ENCODE data around the gene ARHGAP22.
"Not testable (repeated sequence)": the region's sequence is repeated elsewhere in the genome, so short reads cannot be mapped to it uniquely, and the experiment has no call there.

The ARHGAP22 gene, protein sequence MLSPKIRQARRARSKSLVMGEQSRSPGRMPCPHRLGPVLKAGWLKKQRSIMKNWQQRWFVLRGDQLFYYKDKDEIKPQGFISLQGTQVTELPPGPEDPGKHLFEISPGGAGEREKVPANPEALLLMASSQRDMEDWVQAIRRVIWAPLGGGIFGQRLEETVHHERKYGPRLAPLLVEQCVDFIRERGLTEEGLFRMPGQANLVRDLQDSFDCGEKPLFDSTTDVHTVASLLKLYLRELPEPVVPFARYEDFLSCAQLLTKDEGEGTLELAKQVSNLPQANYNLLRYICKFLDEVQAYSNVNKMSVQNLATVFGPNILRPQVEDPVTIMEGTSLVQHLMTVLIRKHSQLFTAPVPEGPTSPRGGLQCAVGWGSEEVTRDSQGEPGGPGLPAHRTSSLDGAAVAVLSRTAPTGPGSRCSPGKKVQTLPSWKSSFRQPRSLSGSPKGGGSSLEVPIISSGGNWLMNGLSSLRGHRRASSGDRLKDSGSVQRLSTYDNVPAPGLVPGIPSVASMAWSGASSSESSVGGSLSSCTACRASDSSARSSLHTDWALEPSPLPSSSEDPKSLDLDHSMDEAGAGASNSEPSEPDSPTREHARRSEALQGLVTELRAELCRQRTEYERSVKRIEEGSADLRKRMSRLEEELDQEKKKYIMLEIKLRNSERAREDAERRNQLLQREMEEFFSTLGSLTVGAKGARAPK
- total RNA-seq = 2.4 to 9.0 reads per million in 2 donors

DNA sequence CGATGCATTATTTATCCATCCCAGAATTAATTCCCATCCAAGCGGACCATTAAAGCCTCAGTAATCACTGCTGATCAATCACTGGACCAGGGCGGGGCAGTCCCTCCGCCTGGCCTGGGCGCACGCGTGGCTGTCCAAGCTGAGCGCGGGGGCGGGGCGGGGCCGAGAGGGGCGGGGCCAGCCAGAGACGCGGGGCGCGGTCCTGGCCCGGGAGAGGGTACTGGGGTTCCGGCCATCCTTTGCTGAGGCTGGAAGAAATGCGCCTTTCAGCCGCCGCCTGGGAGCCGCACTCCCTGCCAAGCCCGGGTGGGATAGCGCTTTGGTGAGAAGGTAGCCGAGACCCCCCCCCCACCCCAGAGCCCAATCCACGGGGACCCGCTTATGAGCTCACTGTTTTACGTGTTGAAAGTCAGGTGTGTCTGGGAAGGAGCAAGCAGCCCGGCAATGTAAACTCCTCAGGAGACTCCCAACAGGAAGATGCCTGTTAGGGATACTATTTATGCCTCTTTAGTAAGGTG lies at the start of gene ARHGAP22:
Gene ARHGAP22 (minus strand): TSS at position 83 of the 518 bp plus-strand sequence. CDS start 277 bp downstream, outside the sequence.
- no peak for DNase-seq

DNA sequence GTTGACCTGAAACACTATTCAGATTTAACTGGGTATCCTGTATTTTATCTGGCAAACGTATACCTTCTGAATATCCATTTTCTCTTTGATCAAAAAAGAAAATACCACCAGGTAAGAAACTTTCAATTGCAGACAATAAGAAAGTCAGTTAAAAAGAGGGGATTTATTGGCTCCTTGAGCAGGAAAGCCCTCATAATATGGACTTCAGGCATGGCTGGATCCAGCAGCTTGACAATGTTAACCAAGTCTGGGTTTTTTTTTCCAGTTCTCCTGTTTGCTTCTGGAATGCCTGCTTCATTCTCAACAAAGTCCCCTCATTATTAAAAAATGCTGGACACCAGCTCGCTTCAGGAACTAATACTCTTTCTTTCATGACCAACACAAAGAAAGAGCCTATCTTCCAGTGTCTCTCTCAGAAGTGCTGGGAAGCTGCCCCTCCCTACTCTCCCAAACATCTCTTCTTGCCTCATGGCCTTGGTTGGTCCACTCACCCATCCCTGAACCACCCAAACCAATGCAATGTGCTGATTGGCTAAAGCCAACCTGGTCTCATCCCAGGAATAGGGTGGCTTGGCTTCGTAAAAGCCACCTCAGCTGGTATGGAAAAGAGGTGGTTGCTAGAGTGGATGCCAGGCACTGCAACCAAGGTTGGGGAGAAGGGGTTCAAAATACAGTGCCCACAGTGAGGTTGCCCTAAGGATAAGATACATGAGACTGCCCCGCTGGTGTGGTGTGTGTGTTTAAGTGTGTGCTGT lies 49.2 kb upstream of the ARHGAP22 start:
- DNase-seq = no peak

DNA sequence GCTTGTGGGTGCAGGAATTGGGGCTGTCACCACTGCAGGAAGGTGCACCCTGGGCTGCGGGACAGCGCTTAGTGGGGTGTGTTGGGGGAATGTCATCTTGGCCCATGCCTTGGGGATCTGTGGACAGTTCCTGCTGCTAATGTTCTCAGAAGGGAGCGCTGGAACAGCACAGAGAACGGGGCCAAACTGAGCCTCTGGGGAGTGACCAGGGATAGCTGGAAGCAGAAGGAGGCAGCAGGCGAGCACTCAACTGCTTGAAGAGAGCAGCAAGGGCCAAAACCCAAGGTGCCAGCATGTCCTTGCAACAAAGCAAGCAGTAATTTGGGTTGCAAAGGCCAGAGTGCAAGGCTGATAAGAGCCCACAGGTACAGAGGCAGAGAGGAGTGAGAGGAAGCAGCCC lies 48.5 kb upstream of the ARHGAP22 start:
- DNase-seq = no peak

DNA sequence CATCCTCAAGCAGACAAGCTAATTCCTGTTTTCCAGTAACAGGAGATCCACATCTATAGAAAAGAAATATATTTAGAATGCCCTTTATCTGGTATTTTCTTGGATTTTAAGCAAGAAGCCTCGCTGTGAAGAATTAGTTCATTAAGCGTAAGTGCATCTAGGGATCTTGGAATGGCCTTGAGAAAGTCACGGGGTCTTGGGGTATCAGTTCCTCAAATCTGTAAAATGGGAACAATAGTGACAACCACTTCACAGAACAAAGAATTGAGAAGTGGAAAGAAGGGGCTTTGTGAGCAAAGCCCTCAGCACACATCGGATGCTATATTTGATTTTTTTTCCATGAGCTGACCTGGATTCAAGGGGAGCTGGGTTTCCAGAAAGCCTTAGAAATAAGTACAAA lies 47.5 kb upstream of the ARHGAP22 start:
- DNase-seq = no peak

DNA sequence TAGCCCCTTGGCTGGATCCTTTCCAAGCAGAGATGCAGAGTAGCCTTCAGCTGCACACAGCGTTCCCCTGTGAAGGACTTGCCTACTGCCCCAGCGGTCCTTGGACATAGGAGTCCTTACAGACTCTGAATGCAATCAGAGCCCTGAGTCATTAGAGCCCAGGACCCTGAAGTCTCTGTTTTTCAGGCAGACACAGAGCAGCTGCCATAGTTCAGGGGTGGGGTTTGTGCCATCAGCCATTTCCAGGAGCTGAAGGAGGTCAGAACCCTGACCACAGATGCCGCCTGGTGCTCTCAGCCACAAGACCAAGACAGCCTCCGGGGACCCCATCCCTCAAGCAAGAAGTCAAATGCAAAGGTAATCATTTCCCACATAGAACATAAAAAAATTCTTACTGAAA lies 47.0 kb upstream of the ARHGAP22 start:
- no peak for DNase-seq

DNA sequence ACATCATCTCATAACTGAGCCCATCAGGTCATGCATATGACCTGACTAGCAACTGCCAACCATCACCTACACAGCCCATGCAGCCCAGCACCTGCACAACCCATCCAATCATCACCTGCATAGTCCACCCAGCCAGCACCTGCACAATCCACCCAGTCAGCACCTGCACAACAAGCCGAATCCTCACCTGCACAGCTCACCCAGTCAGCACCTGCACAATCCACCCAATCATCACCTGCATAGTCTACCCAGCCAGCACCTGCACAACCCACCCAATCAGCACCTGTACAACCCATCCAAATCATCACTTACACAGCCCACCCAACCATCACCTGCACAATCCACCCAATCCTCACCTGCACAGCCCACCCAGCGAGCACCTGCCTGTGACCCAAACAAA lies 46.4 kb upstream of the ARHGAP22 start:
- no peak for DNase-seq

DNA sequence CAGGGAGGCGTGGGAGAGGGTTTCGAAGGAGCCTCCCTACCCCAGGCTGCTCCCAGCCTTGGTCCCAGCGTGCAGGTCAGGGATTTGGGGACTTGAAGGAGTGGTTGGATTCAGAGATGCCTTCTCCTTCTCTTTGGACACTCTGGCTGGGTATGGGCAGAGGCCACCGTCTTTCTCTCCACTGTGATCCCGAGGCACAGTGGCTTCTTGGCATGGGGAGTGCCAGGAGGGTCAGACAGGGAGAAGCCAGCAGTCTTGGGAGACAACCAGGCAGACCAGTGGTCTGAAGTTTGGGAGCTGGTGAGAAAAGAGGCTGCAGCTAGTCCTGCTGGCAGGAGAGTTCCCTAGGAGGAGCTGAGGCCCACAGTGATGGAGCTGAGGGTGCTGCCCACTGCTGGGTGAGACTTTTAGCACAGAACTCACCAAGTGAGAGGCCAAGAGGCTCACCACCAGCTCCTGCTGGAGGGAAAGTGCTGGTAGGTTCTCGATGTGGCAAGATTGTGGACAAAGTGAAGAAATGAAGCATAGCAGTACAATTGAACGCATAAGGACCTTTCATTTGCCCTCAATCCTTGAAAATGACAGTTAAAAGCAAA lies 44.6 kb upstream of the ARHGAP22 start:
- DNase-seq = no peak

DNA sequence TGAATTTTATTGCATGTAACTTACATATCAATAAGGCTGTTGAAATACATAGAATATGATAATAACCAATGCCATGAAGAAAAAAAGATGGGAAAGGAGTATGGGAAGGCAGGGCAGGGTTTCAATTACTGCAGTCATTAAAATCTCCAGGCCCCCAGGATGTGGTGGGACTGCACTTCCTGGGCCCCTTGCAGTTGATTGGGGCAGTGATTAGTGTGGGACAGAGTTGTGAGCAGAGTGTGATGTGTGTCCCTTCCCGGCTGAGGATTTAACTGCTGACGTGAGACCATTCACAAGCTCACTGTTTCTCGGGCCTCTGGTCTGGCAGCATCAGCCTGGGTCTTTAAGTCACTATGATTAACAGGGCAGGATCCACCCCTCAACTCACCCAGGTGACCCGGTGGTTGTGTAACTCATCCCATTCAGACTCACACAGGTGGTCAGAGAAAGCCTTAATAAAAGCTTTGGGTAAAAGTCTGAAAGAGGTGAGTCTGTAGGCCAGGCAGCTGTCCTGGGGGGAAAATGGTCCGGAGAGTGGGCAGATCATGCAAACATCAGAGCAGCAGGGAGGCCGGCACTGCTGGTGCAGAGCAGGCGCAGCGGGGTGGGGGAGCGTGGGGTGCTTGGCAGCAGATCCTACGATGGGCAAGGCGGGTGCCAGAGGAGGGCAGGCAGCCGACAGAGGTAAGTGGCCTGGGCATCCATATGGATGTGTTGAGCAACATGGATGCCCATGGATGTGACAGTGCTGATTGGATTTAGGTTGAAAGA lies 43.5 kb upstream of the ARHGAP22 start:
- DNase-seq = no peak

DNA sequence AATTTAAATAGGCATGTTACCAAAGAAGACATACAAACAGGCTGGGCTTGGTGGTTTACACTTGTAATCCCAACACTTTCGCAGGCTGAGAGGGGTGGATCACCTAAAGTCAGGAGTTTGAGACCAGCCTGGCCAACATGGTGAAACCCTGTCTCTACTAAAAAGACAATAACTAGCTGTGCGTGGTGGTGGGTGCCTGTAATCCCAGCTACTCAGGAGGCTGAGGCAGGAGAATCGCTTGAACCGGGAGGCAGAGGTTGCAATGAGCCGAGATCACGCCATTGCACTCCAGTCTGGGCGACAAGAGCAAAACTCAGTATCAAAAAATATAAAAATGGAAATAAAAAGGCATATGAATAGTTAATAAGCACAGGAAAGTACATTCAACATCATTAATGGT lies 42.2 kb upstream of the ARHGAP22 start:
- DNase-seq = not testable (repeated sequence)

DNA sequence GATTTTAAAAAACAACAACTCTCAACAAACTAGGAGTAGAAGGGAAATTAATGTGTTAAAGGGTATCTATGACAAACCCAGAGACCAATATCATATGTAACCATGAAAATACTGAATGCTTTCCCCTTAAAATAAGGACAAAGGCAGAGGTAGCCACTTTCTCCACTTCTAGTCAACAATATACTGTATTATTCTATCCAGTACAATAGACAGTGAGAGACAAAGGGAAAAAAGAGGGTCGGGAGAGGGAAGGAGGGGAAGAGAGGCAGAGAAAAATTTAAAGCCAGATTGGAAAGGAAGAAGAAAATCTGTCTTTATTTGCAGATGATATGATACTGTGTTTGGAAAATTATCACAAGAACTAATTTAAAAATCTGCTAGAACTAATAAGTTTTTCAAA lies 40.7 kb upstream of the ARHGAP22 start:
- no peak for DNase-seq

DNA sequence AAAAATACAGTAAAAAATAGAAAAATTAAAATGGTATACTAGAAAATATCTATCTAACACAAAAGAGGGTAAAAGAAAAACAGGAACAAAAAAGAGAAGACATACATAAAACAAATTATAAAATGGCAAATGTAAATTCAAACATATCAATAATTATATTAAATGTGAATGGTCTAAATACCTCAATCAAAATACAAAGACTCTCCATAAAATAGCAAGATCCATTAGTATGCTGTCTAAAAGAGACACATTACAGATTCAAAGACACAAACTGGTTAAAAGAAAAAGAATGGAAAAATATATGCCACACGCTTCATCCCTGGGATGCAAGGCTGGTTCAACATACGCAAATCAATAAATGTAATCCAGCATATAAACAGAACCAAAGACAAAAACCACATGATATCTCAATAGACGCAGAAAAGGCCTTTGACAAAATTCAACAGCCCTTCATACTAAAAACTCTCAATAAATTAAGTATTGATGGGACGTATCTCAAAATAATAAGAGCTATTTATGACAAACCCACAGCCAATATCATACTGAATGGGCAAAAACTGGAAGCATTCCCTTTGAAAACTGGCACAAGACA lies 36.3 kb upstream of the ARHGAP22 start:
- not testable (repeated sequence) for DNase-seq

DNA sequence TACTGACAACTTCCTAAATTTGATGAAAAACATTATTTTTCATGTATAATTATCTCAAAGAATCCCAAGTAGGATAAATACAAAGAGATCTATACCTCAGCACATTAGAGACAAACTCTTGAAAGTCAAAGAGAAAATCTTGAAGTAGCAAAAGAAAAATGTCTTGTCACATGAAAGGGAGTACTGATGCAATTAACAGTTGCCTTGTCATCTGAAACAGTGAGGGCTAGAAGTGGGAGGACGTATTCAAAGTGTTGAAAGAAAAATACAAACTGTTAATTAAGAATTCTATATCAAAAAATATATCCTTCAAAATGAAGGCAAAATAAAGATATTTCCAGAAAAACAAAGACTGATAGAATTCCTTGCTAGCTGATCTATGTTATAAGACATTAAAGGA lies 35.5 kb upstream of the ARHGAP22 start:
- DNase-seq = no peak

DNA sequence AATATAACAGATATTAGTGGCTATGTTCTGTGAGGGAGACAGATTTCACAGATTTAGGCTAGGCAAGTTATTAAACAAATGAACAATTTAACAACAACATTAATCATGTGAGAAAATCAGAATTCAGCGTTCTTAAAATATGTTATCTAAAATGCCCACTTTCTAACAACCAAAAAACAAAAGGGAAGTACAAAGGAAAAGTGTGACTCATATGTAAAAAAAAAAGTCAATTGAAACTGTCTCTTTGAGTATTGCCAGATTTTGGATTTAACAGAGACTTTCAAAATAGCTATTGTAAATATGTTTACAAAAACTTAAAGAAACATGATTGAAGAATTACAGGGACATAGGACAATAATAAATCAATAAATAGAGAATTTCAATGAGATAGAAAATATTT lies 34.8 kb upstream of the ARHGAP22 start:
- DNase-seq = no peak

DNA sequence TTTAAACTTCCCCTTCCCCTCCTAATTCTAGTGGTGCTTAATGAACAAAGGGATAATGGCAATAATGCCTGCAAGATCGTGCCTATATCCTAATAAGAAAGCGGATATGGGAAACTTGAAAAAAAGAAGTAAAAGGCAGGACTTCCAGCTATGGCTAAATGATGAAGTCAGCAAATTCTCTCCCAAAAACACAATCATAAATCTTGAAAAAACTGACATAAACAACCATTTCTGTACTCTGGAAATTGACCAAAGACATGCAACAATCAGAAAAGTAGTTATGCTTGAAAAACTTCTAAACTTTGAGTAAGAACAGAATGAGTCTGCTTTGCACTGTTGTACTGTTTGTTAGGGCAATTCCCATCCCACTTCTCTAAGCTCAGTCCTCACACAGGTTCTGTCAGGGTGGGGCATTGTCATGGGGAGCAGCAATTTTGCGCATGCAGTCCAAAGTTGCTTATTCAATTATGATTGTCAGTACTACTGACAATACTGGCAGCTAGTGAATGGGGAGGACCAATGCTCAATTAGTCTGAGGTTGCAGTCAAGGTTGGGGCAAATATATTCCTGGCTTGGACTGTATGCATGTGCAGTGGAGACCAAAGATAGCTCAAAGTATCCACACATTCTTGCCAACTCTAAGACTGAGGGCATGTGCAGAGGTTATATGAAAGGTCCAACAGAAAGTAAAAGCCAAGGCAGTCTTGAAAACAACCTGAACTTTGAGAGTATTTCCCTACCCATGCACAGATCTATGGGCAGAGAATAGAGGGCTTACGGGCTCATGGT lies 34.1 kb upstream of the ARHGAP22 start:
- DNase-seq = no peak

DNA sequence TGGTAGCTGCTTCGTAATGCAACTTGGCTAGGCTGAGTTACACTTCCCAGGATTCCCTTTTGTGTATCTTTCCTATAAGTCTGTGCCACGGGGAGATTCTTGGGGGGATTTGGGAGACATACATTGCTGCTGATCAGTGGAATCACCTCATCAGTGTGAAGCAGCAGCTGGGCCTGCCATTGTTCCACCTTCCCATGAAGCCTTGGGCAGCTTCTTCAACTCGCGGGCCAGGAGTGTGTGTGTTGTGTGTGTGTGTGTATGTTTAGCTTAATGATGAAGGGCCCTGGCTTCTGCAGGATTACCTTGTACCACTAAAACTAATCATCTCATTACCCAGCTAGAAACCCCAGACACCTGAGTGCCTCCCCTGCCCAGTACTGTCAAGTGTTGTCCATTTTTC lies 33.3 kb upstream of the ARHGAP22 start:
- DNase-seq = no peak

DNA sequence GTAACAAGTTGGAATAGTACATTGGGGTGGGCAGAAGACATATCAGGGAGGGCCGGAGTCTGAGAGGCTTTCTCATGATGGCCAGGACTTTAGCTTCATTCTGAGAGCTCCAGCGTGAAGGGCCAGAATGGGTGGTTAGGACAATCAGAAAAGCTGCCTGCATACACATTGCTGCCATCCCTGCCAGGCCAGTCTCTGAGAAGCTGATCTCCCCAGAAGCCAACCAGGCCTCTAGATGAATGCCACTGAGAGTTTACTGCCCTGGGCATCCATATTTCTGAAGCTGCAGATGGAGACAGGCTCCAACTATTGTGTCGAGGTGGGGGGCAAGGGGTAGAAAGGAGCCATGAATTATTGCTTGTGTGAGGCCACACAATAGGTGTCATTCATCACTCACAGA lies 32.0 kb upstream of the ARHGAP22 start:
- DNase-seq = no peak

DNA sequence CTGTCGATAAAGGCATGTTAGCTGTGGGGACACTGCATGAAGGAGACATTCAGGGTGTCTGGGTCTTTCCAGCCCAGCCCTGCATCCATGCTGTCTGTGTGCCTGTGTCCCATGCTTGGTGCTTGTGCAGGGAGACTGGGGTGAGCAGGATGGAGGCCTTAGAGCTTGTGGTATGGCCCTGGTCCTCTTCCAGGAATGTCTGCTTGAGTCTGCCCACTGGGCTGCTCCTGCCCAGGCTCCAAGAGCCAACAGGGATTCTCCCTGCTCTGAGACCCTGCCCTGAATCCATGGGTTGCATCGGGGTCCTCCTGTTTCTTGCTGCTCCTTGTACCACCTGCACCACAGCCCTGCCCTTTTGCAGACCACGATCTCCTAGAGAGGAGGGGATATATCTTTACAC lies 31.4 kb upstream of the ARHGAP22 start:
- DNase-seq = no peak

DNA sequence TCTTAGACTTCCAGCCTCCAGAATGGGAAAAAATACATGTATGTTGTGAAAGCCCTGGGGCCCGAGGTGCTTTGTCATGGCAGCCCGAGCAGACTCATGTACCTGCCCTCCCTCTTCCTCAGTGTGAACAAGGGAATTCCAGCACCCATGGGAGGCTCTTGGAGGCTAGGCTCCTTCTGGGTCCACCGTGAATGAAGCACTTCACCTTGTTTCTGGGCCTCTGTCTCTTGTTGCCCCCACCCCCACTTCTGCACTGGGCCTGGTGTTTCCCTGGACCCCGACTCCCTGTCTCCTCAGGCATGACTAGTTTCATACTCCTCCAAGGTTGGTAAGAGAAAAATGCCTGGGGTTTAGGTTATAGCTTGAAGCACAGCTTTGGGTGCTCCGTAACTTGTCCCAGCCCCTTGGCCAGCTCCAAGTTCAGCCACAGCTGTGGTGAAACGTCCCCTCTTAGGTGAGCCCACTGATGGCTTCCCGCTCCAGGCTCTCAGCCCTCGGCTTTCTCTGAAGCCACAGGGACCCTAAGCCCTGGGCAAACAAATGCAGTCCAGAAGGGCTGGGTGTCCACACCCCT lies 30.2 kb upstream of the ARHGAP22 start:
- no peak for DNase-seq

DNA sequence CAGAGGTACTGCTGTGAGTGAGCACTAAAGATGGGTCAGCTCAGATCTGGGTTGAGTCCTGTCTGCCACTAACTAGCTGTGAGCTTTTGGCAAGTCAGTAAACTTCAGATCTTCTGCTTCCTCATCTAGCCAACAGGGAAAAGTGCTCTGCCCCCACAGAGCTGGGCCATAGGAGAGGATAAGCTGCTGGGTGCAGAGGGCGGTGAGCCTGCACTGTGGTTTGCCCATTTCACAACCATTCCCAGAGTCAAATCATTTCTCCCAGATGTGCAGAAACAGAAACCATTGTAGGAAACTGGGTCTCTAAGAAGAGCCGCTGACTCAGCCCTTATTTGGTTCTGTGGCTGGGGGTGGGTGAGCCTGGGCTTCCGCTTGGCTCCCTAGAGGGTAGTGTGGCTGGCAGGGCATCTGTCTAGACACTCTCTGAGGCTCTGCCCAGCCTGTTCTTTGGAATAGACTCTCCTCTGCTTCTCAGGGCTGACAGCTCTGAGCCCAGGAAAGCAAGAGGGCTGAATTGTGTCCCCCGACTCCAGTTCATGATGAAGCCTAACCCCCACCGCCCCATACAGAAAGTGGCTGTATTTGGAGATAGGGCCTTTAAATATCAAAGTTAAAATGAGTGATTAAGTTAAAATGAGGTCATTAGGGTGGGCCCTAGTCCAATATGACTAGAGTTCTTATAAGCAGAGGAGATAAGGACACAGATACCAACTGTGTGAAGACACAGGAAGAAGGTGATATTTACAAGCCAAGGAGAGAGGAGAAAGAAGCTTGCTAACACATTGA lies 29.5 kb upstream of the ARHGAP22 start:
- no peak for DNase-seq
